Umbilical cord (tissue), 2 donors: ENCODE data around the gene S100A5. TPM values are rescaled to one million over a fixed set of nuclear protein-coding genes. Genes with fewer than 3 reads are reported as not detected.

Source experiments
- DNase-seq: peaks from one replicate; pipeline ENCODE4 v3.0.0-alpha.2; 2015; ENCODE audit warnings: low spot score
- total RNA-seq: library from RNA; depleted of rRNA; stranded (reverse); fragments of >200 nt; gene quantifications from one replicate; pipeline ENCODE4 v1.2.3, GENCODE V29; 2014; ENCODE audit warnings: low replicate concordance; ENCODE audit not compliant: insufficient read depth

The S100A5 gene
- total RNA-seq, 1 donor from 2014 or later: not detected

- no peak for DNase-seq
These were observed 7.1 kb upstream of the S100A5 start for GRCh38 chr1:153547560-153548551.

GRCh38 chr1:153546796-153547559 is 6.2 kb upstream of the S100A5 start:
- peak; percentile 84 for DNase-seq

GRCh38 chr1:153546371-153546770 is 5.6 kb upstream of the S100A5 start:
- DNase-seq: no peak

GRCh38 chr1:153545067-153546055 is 4.6 kb upstream of the S100A5 start, which contains the start of gene S100A4:
S100A4 (minus strand) TSS chr1:153545806; CDS start chr1:153544794, 1,012 bp downstream.
- DNase-seq: peak; percentile 99

DNA sequence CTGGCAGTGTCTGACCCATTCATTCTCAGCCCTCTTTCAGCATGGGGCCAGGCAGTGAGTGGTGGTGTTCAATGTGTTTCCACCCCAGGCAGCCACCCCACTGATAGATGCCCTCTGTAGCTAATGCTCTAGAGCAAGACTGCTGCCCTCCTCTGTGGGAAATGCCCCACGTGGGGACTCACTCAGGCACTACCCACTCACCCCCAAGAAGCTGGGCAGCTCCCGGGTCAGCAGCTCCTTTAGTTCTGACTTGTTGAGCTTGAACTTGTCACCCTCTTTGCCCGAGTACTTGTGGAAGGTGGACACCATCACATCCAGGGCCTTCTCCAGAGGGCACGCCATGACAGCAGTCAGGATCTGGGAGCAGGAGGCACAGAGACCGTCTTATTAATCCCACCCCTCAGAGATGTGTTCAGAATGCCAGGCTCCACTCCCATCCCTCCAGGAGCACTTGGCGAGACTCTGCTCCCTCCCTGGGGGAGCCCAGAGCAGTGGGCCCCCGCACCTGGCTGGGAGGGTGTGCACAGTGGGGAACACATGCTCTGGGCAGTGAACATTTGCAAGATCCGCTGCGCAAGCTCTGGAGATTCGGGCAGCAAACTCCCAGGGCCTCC is 3.8 kb upstream of the S100A5 start:
- no peak for DNase-seq

DNA sequence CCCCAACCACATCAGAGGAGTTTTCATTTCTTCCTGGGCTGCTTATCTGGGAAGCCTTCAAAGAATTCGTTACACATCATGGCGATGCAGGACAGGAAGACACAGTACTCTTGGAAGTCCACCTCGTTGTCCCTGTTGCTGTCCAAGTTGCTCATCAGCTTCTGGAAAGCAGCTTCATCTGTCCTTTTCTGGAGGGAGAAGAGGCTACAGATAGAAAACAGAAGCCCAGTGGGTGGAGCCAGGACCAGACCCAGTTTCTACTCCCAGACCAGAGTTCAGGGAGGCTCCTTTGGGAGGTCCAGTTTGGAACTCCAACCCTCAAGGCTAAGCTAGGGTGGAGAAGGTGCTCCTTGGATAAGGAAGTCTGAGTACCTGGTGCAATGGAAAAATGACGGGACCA is 3.0 kb upstream of the S100A5 start:
- no peak for DNase-seq

DNA sequence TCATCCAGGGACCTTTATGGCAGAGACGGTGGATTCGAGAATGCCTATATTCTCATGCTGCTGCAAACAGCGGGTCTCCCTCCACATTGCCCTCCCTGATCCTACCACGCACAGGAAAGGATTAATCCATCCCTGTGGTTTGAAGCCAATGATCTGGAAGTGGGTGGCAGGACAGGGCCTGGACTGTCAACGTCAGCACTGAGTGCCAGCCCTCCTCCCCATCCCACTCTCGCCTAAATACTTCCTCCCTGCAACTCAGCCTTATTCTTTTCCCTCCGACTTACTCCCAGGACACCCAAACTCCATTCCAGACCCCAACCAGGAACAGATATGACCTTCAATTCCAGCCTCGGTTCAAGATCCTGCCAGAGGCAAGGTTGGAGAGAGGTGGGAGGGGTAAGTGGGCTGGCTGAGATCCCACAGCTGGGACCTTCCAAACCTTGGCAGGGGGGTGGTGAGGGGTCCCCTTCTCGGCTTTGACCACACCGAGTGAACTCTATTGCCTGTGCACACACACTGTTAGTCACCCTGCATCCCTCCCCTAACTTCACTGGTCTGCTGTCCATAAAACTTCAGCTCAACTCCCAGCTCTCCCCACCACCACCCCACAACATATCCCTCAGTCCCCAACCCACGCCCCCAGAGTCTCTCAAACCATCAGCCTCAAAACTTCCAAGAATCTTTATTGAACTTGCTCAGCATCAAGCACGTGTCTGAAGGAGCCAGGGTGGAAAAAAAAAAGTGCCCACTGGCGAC is 2.4 kb upstream of the S100A5 start:
- no peak for DNase-seq

- no peak for DNase-seq
These were observed 1.2 kb upstream of the S100A5 start for GRCh38 chr1:153541641-153542590.

GRCh38 chr1:153539395-153540093 is 1.2 kb downstream of the S100A5 start:
- DNase-seq: no peak

DNA sequence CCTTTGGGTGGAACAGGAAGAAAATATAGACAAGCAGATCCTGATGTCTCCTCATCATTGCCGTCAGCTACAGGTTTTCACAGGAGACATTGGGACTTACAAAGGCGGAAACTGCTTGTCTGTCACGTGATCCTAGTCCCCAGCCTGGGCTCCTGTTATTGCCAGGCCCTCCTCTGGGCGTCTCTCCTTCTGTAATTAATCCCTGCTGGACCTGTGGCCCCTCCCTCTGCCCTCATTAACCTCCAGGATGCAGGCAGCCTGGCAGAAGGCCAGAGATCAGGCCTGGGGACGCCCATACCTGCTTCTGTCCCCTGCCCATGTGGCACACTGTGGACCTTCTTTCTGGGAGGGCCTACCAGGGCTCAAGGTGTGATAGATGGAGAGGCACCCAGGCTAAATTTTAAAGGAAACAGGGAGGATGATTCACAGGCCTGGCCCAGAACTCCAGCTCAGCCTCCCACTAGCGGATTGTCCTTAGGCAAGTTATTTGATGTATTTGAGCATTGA is 2.4 kb downstream of the S100A5 start:
- no peak for DNase-seq

GRCh38 chr1:153537376-153537730 is 3.4 kb downstream of the S100A5 start:
- DNase-seq: no peak

GRCh38 chr1:153536671-153537375 is 3.9 kb downstream of the S100A5 start:
- no peak for DNase-seq

DNA sequence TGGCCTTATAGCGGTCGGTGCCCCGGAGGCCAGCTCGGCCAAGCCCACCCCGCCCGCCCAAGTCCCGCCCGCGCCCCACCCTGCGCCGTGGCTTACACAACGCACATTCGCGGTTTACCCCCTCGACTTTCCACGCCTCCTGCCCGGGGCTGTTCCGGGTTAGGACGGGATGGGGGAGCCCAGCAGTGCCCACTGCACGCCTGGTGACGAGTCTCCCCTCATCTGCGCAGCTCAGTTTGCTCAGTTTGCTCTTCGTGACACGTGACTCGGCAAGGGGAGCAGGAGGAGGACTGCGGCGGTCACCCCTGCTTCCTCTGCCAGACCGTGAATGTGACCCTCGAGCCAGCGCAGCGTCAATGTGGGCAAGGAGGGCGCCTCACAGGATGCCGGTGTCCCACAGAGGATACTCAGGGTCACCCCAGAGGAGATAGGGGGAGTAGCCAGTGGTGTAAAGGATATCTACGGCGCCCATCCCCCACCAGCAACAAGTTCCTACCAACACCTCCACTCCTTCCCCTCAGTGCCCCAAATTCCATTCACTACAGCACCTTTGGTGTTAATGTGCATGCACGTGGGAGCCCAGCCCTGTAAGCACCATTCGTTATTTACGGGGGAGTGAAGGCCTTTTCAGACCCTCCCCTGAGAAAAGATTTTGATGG is 4.6 kb downstream of the S100A5 start:
- DNase-seq: peak; percentile 89

GRCh38 chr1:153535242-153536011 is 5.3 kb downstream of the S100A5 start, which contains the start of gene S100A6:
S100A6 (minus strand) TSS chr1:153535991; CDS start chr1:153535339, 652 bp downstream.
- DNase-seq: no peak

DNA sequence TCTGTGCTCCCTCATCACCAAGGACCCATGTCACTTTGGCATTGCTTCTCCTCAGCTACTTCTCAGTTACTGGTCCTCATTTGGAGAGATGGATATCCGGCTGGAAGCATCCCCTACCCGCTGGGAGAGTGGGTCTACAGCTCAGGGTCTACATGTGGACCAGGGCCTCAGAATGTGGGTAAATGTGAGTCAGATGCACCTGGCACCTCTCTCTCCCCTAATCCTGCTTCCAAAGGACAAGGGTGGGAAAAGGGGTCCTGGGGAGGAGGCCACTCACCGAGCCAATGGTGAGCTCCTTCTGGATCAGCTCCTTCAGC is 5.9 kb downstream of the S100A5 start:
- no peak for DNase-seq
